Measurements from ENCODE around the gene ZZZ3. TPM values are rescaled to one million over a fixed set of nuclear protein-coding genes. Genes with fewer than 3 reads are reported as not detected.

The ZZZ3 gene
- total RNA-seq, 1 experiment from 2014 or later, result 51.1 TPM

DNA sequence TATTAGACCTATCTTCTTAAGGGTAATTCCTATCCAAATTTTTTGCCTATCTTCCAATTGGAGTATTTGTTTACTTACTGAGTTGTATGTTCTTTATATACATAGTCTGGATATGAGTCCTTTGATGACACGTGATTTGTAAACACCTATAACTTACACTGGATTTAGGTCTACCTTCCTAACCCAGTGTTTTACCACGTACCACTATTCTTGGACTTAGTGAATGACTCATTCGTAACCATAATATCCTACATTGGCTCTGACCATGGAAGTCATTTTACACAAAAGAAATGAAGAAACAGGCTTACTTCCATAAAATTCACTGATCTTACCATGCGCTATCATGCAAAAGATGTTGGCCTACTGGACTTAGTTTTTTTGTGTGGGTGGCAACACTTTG lies 23.9 kb upstream of the ZZZ3 start:
- Histone ChIP-seq H2BK15ac (ENCODE audit: low read depth, low read length) (no peak overlapping the region), H4K8ac (replicated peaks; ENCODE audit: insufficient read length, low read depth, low read length) (no peak overlapping the region), H3K4me1 (ENCODE audit: insufficient read depth, low read length) (no peaks in the 10 kb centered on the region), H2BK12ac (ENCODE audit: insufficient read length, low read depth, low read length) (no peak overlapping the region), H3K27ac (ENCODE audit: insufficient read length, low read depth, low read length) (no peak overlapping the region), H3K4ac (ENCODE audit: low read depth, low read length) (no peak overlapping the region), H3K56ac (ENCODE audit: insufficient read length, low read depth, low read length) (no peak overlapping the region), H4K91ac (ENCODE audit: insufficient read length, low read depth, low read length) (no peak overlapping the region), H3K79me2 (ENCODE audit: insufficient read depth, low read length) (no peaks in the 10 kb centered on the region), H3K79me1 (ENCODE audit: insufficient read depth, low read depth, low read length, poor library complexity, severe bottlenecking) (no peaks in the 10 kb centered on the region), H3T11ph (ENCODE audit: low read length) (no peak overlapping the region), H3K23me2 (ENCODE audit: insufficient read length, low read depth, low read length, poor library complexity, severe bottlenecking) (no peaks in the 10 kb centered on the region), H3K18ac (ENCODE audit: insufficient read length, low read depth, low read length) (no peak overlapping the region), H2BK5ac (ENCODE audit: insufficient read length, low read length) (no peak overlapping the region), H4K20me1 (ENCODE audit: control insufficient read depth, insufficient read depth, insufficient read length) (no peaks in the 10 kb centered on the region), H2AFZ (ENCODE audit: low read length) (no peak overlapping the region), H2BK120ac (ENCODE audit: low read depth, low read length, poor library complexity, severe bottlenecking) (no peak overlapping the region), H2BK20ac (ENCODE audit: low read depth, low read length, poor library complexity, severe bottlenecking) (no peak overlapping the region), H3K9ac (ENCODE audit: extremely low read depth, insufficient read length, low read length) (no peak overlapping the region), H2AK5ac (ENCODE audit: insufficient read length, low read length) (no peak overlapping the region), H3K23ac (ENCODE audit: insufficient read length, low read depth, low read length) (no peak overlapping the region), H3K9me3 (ENCODE audit: control insufficient read depth, low read depth, low read length) (no peaks in the 10 kb centered on the region), H3K4me2 (ENCODE audit: insufficient read depth, insufficient read length, low read length) (no peak overlapping the region), H3K27me3 (ENCODE audit: insufficient read depth, low read length) (no peaks in the 10 kb centered on the region), H3K14ac (ENCODE audit: insufficient read depth, low read length) (no peak overlapping the region), H4K5ac (ENCODE audit: insufficient read length, low read depth, low read length) (no peak overlapping the region)
- no peak for DNase-seq
- WGBS (ENCODE audit: extremely low coverage, insufficient read length, low lambda C conversion rate), result no CpG with 5 or more reads among the region's 4 CpGs
- TF ChIP-seq, protein P1, sequence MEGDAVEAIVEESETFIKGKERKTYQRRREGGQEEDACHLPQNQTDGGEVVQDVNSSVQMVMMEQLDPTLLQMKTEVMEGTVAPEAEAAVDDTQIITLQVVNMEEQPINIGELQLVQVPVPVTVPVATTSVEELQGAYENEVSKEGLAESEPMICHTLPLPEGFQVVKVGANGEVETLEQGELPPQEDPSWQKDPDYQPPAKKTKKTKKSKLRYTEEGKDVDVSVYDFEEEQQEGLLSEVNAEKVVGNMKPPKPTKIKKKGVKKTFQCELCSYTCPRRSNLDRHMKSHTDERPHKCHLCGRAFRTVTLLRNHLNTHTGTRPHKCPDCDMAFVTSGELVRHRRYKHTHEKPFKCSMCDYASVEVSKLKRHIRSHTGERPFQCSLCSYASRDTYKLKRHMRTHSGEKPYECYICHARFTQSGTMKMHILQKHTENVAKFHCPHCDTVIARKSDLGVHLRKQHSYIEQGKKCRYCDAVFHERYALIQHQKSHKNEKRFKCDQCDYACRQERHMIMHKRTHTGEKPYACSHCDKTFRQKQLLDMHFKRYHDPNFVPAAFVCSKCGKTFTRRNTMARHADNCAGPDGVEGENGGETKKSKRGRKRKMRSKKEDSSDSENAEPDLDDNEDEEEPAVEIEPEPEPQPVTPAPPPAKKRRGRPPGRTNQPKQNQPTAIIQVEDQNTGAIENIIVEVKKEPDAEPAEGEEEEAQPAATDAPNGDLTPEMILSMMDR (conservative IDR thresholded peaks at IDR 0.05), result no peak
- Mint-ChIP-seq H3K4me3 (no peak overlapping the region), H3K36me3 (ENCODE audit: insufficient read depth in 1 of 3, low read depth in 3 of 3) (peaks cover 8 to 28% (median 12%) of the 10 kb centered on the region in 3 experiments; a peak in 6 of 7 replicates), H3K9me3 (no peaks in the 10 kb centered on the region), H3K27me3 (ENCODE audit: low read depth) (no peaks in the 10 kb centered on the region), H3K27ac (no peak overlapping the region), H3K4me1 (no peaks in the 10 kb centered on the region)

Data from H9 (cell line).